Spinal cord (tissue), 10 donors: ENCODE results near the gene ZNF48. TPM values are rescaled to one million over a fixed set of nuclear protein-coding genes. Genes with fewer than 3 reads are reported as not detected.
A peak's percentile ranks its signal among the peaks of the same experiment; 100 is the strongest.

ENCODE experiments used
- DNase-seq, 6 donors: peaks; one replicate each; pipeline versions ENCODE4 v3.0.0 to v3.0.0-alpha.2; 2013 to 2015; ENCODE audit warnings: low spot score in 6 of 6, low read depth in 4 of 6
- H3K27ac ChIP-seq: one replicate; pipeline ENCODE4 v1.5.1; 2013; ENCODE audit warnings: low read depth, low read length, control low read depth
- H3K27me3 ChIP-seq: one replicate; pipeline ENCODE4 v1.6.1; 2013; ENCODE audit warnings: low read length; ENCODE audit not compliant: control insufficient read depth, insufficient read depth
- H3K36me3 ChIP-seq: one replicate; pipeline ENCODE4 v1.6.1; 2013; ENCODE audit warnings: low read length; ENCODE audit not compliant: control insufficient read depth, insufficient read depth
- H3K4me1 ChIP-seq: one replicate; pipeline ENCODE4 v1.6.1; 2013; ENCODE audit warnings: low read length; ENCODE audit not compliant: control insufficient read depth, insufficient read depth
- H3K4me3 ChIP-seq: one replicate; pipeline ENCODE4 v1.5.1; 2013; ENCODE audit warnings: low read depth, low read length, control low read depth
- H3K9me3 ChIP-seq: one replicate; pipeline ENCODE4 v1.6.1; 2013; ENCODE audit warnings: low read length; ENCODE audit not compliant: control insufficient read depth, insufficient read depth
- WGBS: methylation state at CpG from one replicate; pipeline ENCODE4 v1.1.5; 2013; ENCODE audit warnings: missing lambda C conversion rate; ENCODE audit not compliant: insufficient coverage; 5-methylcytosine and 5-hydroxymethylcytosine counted together
- polyA plus RNA-seq, 2 donors: library from polyadenylated mRNA; unstranded; fragments of 120-200 nt; gene quantifications; one replicate each; pipeline ENCODE4 v1.2.1, GENCODE V29; 2013; ENCODE audit not compliant: insufficient read length in 2 of 2
- total RNA-seq, 2 donors: library from RNA; depleted of rRNA in 1 of 2; stranded (reverse); fragments of 120-200 nt in 1 of 2; fragments of >200 nt in 1 of 2; gene quantifications; one replicate each; pipeline versions ENCODE4 v1.2.3 to v1.2.4, GENCODE V29; 2013 to 2014
- donor health status: healthy.

Gene ZNF48
- total and polyA plus RNA-seq, 4 donors = 9.5 to 19.2 (median 15.3) TPM

DNA sequence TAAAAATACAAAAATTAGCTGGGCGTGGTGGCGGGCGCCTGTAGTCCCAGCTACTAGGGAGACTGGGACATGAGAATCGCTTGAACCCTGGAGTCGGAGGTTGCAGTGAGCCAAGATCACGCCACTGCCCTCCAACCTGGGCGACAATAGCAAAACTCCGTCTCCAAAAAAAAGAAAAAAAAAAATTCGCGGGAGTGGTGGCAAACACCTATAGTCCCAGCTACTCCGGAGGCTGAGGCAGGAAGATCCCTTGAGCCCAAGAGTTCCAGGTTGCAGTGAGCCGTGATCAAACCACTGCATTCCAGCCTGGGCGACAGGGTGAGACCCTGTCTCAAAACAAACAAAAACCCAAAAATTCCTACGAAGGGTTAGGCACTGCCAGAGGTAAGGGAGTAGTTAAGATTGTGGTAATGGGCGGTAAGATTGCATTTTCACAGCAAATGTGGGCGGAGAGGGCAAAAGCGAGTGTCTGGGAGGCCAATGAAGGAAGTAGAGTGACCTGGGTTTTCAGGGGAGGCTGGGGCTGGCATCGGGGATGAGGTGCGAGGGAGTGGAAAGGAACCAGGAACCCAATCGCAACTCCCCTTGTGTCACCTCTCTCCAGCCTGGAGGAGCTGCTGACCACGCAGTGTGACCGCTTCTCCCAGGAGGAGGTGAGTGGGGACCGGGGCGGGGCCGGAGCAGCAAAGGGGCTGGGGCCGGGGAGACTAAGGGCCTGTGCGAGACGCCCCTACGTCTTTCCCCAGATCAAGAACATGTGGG, 18.0 kb upstream of the ZNF48 start:
- H3K36me3 ChIP-seq = peaks cover 8% of the 10 kb centered on the region
- peaks cover 35% of the 10 kb centered on the region for H3K4me1 ChIP-seq
- 53% methylated on average over 23 of the region's 29 CpGs for WGBS
- H3K27ac ChIP-seq = peak overlapping the region; percentile 100
- no peaks in the 10 kb centered on the region for H3K27me3 ChIP-seq
- DNase-seq = peak in 1 of 6 donors; percentile 9
- H3K9me3 ChIP-seq = no peaks in the 10 kb centered on the region
- peak overlapping the region; percentile 95 for H3K4me3 ChIP-seq

DNA sequence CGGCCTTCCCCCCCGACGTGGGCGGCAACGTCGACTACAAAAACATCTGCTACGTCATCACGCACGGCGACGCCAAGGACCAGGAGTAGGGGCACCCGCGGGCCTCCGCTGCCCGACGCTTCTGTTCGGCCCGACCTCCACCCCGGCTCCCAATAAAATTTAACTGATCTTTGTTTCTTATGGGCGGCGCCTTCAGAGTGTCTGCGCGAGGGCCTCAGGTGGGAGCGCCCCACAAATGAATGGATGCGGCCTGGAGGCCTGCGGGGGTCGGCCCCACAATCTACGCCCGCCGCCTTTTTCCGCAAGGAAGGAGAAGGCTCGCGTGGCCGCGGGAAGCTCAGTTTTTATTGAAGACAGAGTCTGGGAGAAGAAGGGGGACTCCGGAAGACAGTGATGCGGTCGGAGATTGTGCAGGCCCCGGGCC, 17.4 kb upstream of the ZNF48 start:
- peak; percentile 78 to 98 (median 85) for DNase-seq
- Histone ChIP-seq H3K27ac (peak overlapping the region; percentile 100), H3K36me3 (peaks cover 8% of the 10 kb centered on the region), H3K27me3 (no peaks in the 10 kb centered on the region), H3K4me1 (peaks cover 34% of the 10 kb centered on the region), H3K4me3 (peak overlapping the region; percentile 95), H3K9me3 (no peaks in the 10 kb centered on the region)
- WGBS = 0% methylated on average over 37 of the region's 39 CpGs

- peaks cover 34% of the 10 kb centered on the region for H3K4me1 ChIP-seq
- 0% methylated on average over 65 of the region's 67 CpGs for WGBS
- H3K36me3 ChIP-seq = peaks cover 8% of the 10 kb centered on the region
- peak; percentile 89 to 99 (median 97) for DNase-seq
- H3K4me3 ChIP-seq = peak overlapping the region; percentile 95
- H3K27me3 ChIP-seq = no peaks in the 10 kb centered on the region
- H3K27ac ChIP-seq = peak overlapping the region; percentile 100
- no peaks in the 10 kb centered on the region for H3K9me3 ChIP-seq
Measured at GRCh38 chr16:30378236-30379157, 16.7 kb upstream of the ZNF48 start.

DNA sequence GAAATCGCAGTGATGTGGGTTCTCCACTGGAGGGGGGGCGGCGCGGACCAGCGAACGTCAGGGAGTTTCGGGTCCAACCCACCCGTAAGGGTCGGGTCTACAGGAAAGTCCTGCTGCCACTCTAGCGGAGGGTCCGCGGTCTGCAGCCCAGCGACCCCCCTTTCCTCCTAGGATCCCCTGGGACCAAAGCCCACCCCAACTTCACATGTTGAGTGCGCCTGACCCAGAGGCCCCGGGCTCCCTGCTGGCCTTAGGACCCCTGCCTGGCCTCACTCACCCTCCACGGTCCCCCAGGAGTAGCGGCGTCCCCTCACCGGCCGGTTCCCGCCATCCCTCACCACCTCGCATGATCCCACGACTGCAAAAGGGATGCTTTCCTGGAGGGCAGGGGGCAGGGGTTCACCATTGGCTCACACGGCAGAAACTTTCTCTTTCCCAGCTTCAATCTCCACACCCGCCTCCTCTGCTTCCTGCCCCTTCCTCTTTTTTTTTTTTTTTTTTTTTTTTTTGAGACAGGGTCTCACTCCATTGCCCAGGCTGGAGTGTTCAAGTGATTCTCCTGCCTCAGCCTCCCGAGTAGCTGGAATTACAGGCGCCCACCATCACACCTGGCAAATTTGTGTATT, 15.9 kb upstream of the ZNF48 start:
- Histone ChIP-seq H3K27ac (peak overlapping the region; percentile 100), H3K4me3 (peak overlapping the region; percentile 95), H3K36me3 (peaks cover 8% of the 10 kb centered on the region), H3K4me1 (peaks cover 34% of the 10 kb centered on the region), H3K9me3 (no peaks in the 10 kb centered on the region), H3K27me3 (no peaks in the 10 kb centered on the region)
- 8% methylated on average over 23 of the region's 27 CpGs for WGBS
- DNase-seq = no peak

- Histone ChIP-seq H3K36me3 (peaks cover 8% of the 10 kb centered on the region), H3K4me1 (peaks cover 34% of the 10 kb centered on the region), H3K27me3 (no peaks in the 10 kb centered on the region), H3K4me3 (no peak overlapping the region), H3K27ac (no peak overlapping the region), H3K9me3 (no peaks in the 10 kb centered on the region)
- WGBS = 95% methylated on average over 4 of the region's 4 CpGs
- no peak for DNase-seq
Measured at GRCh38 chr16:30380072-30380802, 15.0 kb upstream of the ZNF48 start.

GRCh38 chr16:30380803-30381208, 14.4 kb upstream of the ZNF48 start:
- DNase-seq = no peak
- 93% methylated on average over 6 of the region's 6 CpGs for WGBS
- H3K27me3 ChIP-seq = no peaks in the 10 kb centered on the region
- no peak overlapping the region for H3K27ac ChIP-seq
- H3K4me3 ChIP-seq = no peak overlapping the region
- peaks cover 34% of the 10 kb centered on the region for H3K4me1 ChIP-seq
- no peaks in the 10 kb centered on the region for H3K9me3 ChIP-seq
- peaks cover 8% of the 10 kb centered on the region for H3K36me3 ChIP-seq

GRCh38 chr16:30381291-30382041, 13.8 kb upstream of the ZNF48 start:
- H3K4me1 ChIP-seq = peaks cover 32% of the 10 kb centered on the region
- WGBS = no CpG with 5 or more reads among the region's 13 CpGs
- no peak for DNase-seq
- H3K9me3 ChIP-seq = no peaks in the 10 kb centered on the region
- H3K27me3 ChIP-seq = no peaks in the 10 kb centered on the region
- H3K4me3 ChIP-seq = no peak overlapping the region
- peaks cover 5% of the 10 kb centered on the region for H3K36me3 ChIP-seq
- no peak overlapping the region for H3K27ac ChIP-seq

DNA sequence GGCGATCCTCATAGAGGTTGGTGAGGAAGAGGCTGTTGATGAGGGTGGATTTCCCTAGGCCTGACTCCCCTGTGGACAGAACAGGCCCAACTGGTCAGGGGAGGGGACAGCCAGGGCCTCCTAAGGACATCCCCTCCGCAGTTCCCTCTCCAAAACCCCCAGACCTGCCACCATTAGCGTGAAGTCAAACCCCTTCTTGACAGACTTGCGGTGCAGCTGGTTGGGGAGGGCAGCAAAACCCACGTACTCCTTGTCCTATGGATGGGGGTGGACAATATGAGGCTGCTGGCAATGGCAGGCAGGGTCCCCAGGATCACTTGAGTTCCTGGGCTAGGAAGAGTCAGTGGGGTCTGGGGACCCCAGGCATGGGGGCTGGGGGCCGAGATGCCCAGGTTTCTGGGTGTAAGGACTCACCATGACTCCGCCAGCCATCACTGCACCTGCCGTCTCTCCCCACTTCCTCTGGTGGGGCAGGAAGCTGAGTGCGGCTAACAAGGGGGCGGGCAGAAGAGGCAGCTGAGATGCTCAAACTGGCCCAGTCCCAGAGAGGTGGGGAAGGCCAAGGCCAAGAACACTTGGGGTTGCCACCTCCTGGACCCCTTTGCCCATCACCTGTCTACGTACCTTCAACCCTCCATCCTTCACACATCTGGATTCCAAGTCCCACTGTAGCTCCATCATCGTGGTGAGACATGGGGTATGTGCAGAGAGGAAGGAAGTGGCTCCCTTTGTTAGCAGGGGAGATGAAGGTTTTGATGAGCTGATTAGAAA, 12.9 kb upstream of the ZNF48 start, which contains the start of gene SEPTIN1:
TSS of gene SEPTIN1 (minus strand) at position 451 of the 771 bp plus-strand sequence. CDS start at position 432, 19 bp downstream.
- 69% methylated on average over 9 of the region's 12 CpGs for WGBS
- no peak for DNase-seq
- H3K27me3 ChIP-seq = no peaks in the 10 kb centered on the region
- H3K27ac ChIP-seq = no peak within 1 kb of the TSS
- peaks cover 23% of the 10 kb centered on the region for H3K4me1 ChIP-seq
- H3K36me3 ChIP-seq = peaks cover 5% of the 10 kb centered on the region
- no peaks in the 10 kb centered on the region for H3K9me3 ChIP-seq
- no peak within 1 kb of the TSS for H3K4me3 ChIP-seq
